HG03280 (cell line): ENCODE results near the gene CYP27C1.

Source experiments
- ATAC-seq: cut with Tn5 transposase; IDR thresholded peaks from one replicate; pipeline ENCODE4 v1.9.1; 2021; ENCODE audit warnings: mild to moderate bottlenecking, moderate library complexity; ENCODE audit not compliant: unreplicated experiment

The CYP27C1 gene

GRCh38 chr2:127195140-127196074 lies 24.7 kb downstream of the CYP27C1 start:
- no peak for ATAC-seq

- ATAC-seq: no peak
These were observed 25.7 kb downstream of the CYP27C1 start for GRCh38 chr2:127194447-127194846.

GRCh38 chr2:127193967-127194280 lies 26.2 kb downstream of the CYP27C1 start:
- ATAC-seq: no peak

- no peak for ATAC-seq
These were observed 26.7 kb downstream of the CYP27C1 start for GRCh38 chr2:127193164-127193966.

GRCh38 chr2:127191331-127192219 lies 28.5 kb downstream of the CYP27C1 start:
- no peak for ATAC-seq

GRCh38 chr2:127188797-127189196 lies 31.3 kb downstream of the CYP27C1 start:
- ATAC-seq: no peak

- ATAC-seq: no peak
These were observed 32.3 kb downstream of the CYP27C1 start for GRCh38 chr2:127187831-127188230.

GRCh38 chr2:127187081-127187775 lies 32.9 kb downstream of the CYP27C1 start:
- no peak for ATAC-seq

- no peak for ATAC-seq
These were observed 34.4 kb downstream of the CYP27C1 start for GRCh38 chr2:127185705-127186104.

GRCh38 chr2:127185093-127185492 lies 35.0 kb downstream of the CYP27C1 start:
- ATAC-seq: no peak

GRCh38 chr2:127183771-127184170 lies 36.3 kb downstream of the CYP27C1 start:
- ATAC-seq: no peak

GRCh38 chr2:127182626-127183458 lies 37.3 kb downstream of the CYP27C1 start:
- no peak for ATAC-seq

- no peak for ATAC-seq
These were observed 38.2 kb downstream of the CYP27C1 start for GRCh38 chr2:127181851-127182250.

- no peak for ATAC-seq
These were observed 40.3 kb downstream of the CYP27C1 start for GRCh38 chr2:127179766-127180165.

- ATAC-seq: no peak
These were observed 42.4 kb downstream of the CYP27C1 start for GRCh38 chr2:127177617-127178263.

- no peak for ATAC-seq
These were observed 43.5 kb downstream of the CYP27C1 start for GRCh38 chr2:127176371-127177311.

- ATAC-seq: no peak
These were observed 44.2 kb downstream of the CYP27C1 start for GRCh38 chr2:127175751-127176354.
